Naive thymus-derived CD4-positive, alpha-beta T cell (primary cell): ENCODE data around the gene SORCS2. TPM values are rescaled to one million over a fixed set of nuclear protein-coding genes. Genes with fewer than 3 reads are reported as not detected.

ENCODE experiments used
- ATAC-seq: fragments of 150-1000 bp; cut with Tn5 transposase; 2 replicates; pipeline ENCODE4 v1.10.0; 2021; ENCODE audit warnings: mild to moderate bottlenecking, moderate library complexity
- CTCF ChIA-PET: fragments of 350-600 bp; sonication (Branson Sonifier 250); formaldehyde crosslinking; loops from one replicate; lab custom pipeline; 2021; ENCODE audit warnings: antibody characterized with exemption; lab: Charles Lee
- POLR2A ChIA-PET: fragments of 350-600 bp; sonication (Branson Sonifier 250); formaldehyde crosslinking; loops from one replicate; lab custom pipeline; 2021; ENCODE audit warnings: antibody characterized with exemption, inconsistent platforms; lab: Charles Lee
- DNase-seq, 9 donors: peaks; one replicate each; pipeline versions ENCODE4 v3.0.0 to v3.0.0-alpha.2; 2020 to 2022; ENCODE audit warnings: mixed read lengths in 1 of 9
- H3K27ac ChIP-seq: one replicate; pipeline ENCODE4 v1.7.0; 2013; ENCODE audit warnings: mild to moderate bottlenecking, low read depth, low read length, moderate library complexity
- H3K27me3 ChIP-seq, 2 donors: one replicate each; pipeline ENCODE4 v1.7.0; 2013; ENCODE audit warnings: low read length in 2 of 2, mild to moderate bottlenecking in 2 of 2, moderate library complexity in 2 of 2; ENCODE audit not compliant: control insufficient read depth in 2 of 2, insufficient read depth in 2 of 2
- H3K36me3 ChIP-seq, 3 experiments: 1 replicate in 2 of 3; 2 replicates in 1 of 3; pipeline ENCODE4 v1.7.0; 2013; ENCODE audit warnings: low read length in 3 of 3, mild to moderate bottlenecking in 3 of 3, moderate library complexity in 1 of 3; ENCODE audit not compliant: insufficient read depth in 3 of 3, control insufficient read depth in 2 of 3
- H3K4me1 ChIP-seq, 2 donors: one replicate each; pipeline ENCODE4 v1.7.0; 2013; ENCODE audit warnings: low read length in 2 of 2, mild to moderate bottlenecking in 2 of 2, moderate library complexity in 1 of 2; ENCODE audit not compliant: control insufficient read depth in 2 of 2, insufficient read depth in 2 of 2
- H3K4me3 ChIP-seq: 2 replicates; pipeline ENCODE4 v1.7.0; 2013; ENCODE audit warnings: mild to moderate bottlenecking, low read length
- H3K9me3 ChIP-seq, 3 experiments: 1 replicate in 2 of 3; 2 replicates in 1 of 3; pipeline ENCODE4 v1.7.0; 2013; ENCODE audit warnings: low read length in 3 of 3; ENCODE audit not compliant: control insufficient read depth in 2 of 3
- H3K27ac Mint-ChIP-seq, 9 donors: one replicate each; pipeline ENCODE4 v1.8.0; 2020 to 2022; ENCODE audit warnings: mixed read lengths in 9 of 9, mild to moderate bottlenecking in 8 of 9, moderate library complexity in 5 of 9, inconsistent platforms in 2 of 9
- H3K27me3 Mint-ChIP-seq, 5 donors: one replicate each; pipeline ENCODE4 v1.8.0; 2021 to 2022; ENCODE audit warnings: mixed read lengths in 5 of 5, mild to moderate bottlenecking in 1 of 5
- H3K36me3 Mint-ChIP-seq, 5 donors: one replicate each; pipeline ENCODE4 v1.8.0; 2020 to 2022; ENCODE audit warnings: mixed read lengths in 5 of 5, mild to moderate bottlenecking in 3 of 5, inconsistent platforms in 1 of 5
- H3K4me1 Mint-ChIP-seq, 7 donors: one replicate each; pipeline ENCODE4 v1.8.0; 2020 to 2022; ENCODE audit warnings: mixed read lengths in 7 of 7, mild to moderate bottlenecking in 3 of 7, inconsistent platforms in 1 of 7
- H3K4me3 Mint-ChIP-seq, 10 donors: one replicate each; pipeline ENCODE4 v1.8.0; 2020 to 2022; ENCODE audit warnings: mild to moderate bottlenecking in 10 of 10, mixed read lengths in 10 of 10, moderate library complexity in 6 of 10, inconsistent platforms in 2 of 10
- H3K9me3 Mint-ChIP-seq, 11 donors: one replicate each; pipeline ENCODE4 v1.8.0; 2020 to 2022; ENCODE audit warnings: mixed read lengths in 11 of 11, mild to moderate bottlenecking in 4 of 11, inconsistent platforms in 1 of 11, moderate library complexity in 1 of 11
- intact Hi-C, 2 donors: fragments of 100-400 bp; cut with micrococcal nuclease; formaldehyde crosslinking; loops; one replicate each; pipeline ENCODE4 v1.15.1; 2023
- polyA plus RNA-seq, 2 donors: library from polyadenylated mRNA; unstranded; fragments of 300-500 nt; fragmentation: Illumina TruSeq; gene quantifications; one replicate each; pipeline ENCODE4 v1.2.3, GENCODE V29; 2021
- total RNA-seq, 6 experiments: library from RNA in 5 of 6; stranded (reverse) in 5 of 6; gene quantifications; 1 replicate in 5 of 6; 2 replicates in 1 of 6; pipeline ENCODE4 v1.2.3 and lab custom pipeline; 2021 to 2026

Gene SORCS2
- total and polyA plus RNA-seq, 7 experiments from 2014 or later: 0.10 TPM; not detected in 6

DNA sequence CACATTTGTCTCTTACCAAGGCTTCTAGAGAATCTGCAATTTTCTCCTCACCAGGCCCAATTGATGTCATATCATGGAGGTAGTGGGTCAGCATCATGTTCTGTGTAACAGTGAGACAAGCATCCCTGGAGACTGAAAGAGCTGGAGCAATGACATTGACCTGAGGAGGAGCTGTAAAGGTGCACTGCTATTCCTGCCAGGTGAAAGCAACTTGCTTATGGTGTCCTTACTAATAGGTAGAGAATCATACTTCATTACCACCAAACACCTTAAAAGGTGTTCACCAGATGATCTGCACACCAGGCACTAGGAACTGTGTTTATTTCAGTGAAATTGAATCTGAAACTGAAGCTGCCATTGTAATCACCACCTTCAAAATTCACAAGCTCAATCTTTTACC is 558.6 kb downstream of the SORCS2 start:
- peaks cover 0 to 8% of the 10 kb centered on the region in 2 donors for H3K4me1 ChIP-seq
- no peaks in the 10 kb centered on the region for H3K36me3 ChIP-seq
- no peak overlapping the region for H3K4me3 ChIP-seq
- no peak overlapping the region for H3K4me3 Mint-ChIP-seq
- peaks cover 8 to 34% (median 25%) of the 10 kb centered on the region in 7 donors for H3K4me1 Mint-ChIP-seq
- H3K27ac Mint-ChIP-seq: no peak overlapping the region
- H3K27ac ChIP-seq: no peak overlapping the region
- CTCF ChIA-PET: interaction anchor here (1.5 kb wide), 1 partner anchor 11 kb away, joined by 5 read pairs; no protein-coding TSS in a partner anchor
- POLR2A ChIA-PET: interaction anchor here (1.1 to 3.2 kb wide), 2 partner anchors 9 to 11 kb away, joined by 4 to 10 read pairs; no protein-coding TSS in a partner anchor
- DNase-seq (no peak), ATAC-seq (no peak)
- no peaks in the 10 kb centered on the region for H3K9me3 ChIP-seq
- H3K9me3 Mint-ChIP-seq: peaks cover 0 to 9% (median 0%) of the 10 kb centered on the region in 11 donors
- H3K27me3 ChIP-seq: no peaks in the 10 kb centered on the region
- intact Hi-C loops: loop anchor here (10.0 kb wide), 2 partner anchors 104 to 694 kb away; partner anchors contain the start of genes ACOX3 (in 1 of the 2) and TRMT44 (in 1 of the 2)
- H3K27me3 Mint-ChIP-seq: no peaks in the 10 kb centered on the region
- peaks cover 0 to 4% (median 0%) of the 10 kb centered on the region in 5 donors for H3K36me3 Mint-ChIP-seq

DNA sequence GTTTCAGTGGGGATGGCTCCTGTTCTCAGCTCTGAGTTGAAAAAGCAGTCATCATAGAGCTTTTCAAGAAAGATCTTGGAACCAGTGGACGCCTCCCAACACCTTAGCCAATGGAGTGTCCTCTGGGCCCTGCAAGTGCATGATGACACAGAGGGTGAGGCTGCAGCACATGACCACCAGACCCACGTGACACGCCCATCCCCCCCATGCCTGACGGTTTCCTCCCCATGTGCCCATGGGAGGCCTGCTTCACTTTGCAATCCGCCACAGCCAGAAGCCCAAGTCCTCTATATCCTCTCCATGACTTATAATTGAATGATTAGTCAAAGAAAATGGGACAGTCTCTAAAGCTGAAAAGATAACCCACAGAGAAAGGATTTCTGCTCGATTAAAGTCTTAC is 560.3 kb downstream of the SORCS2 start:
- H3K27me3 Mint-ChIP-seq: no peaks in the 10 kb centered on the region
- DNase-seq: no peak
- no peak overlapping the region for H3K27ac Mint-ChIP-seq

GRCh38 chr4:7753271-7753670 is 560.9 kb downstream of the SORCS2 start:
- Histone ChIP-seq H3K27me3 (no peaks in the 10 kb centered on the region), H3K27ac (no peak overlapping the region), H3K36me3 (no peaks in the 10 kb centered on the region), H3K9me3 (no peaks in the 10 kb centered on the region), H3K4me1 (peaks cover 2 to 13% of the 10 kb centered on the region in 2 donors), H3K4me3 (no peak overlapping the region)
- H3K4me3 Mint-ChIP-seq: no peak overlapping the region
- H3K27ac Mint-ChIP-seq: peak overlapping the region in 4 of 9 donors; percentile 31 to 80 (median 37)
- ATAC-seq: no peak
- H3K36me3 Mint-ChIP-seq: peaks cover 0 to 7% (median 0%) of the 10 kb centered on the region in 5 donors
- peaks cover 9 to 43% (median 36%) of the 10 kb centered on the region in 7 donors for H3K4me1 Mint-ChIP-seq
- H3K27me3 Mint-ChIP-seq: no peaks in the 10 kb centered on the region
- peaks cover 0 to 9% (median 0%) of the 10 kb centered on the region in 11 donors for H3K9me3 Mint-ChIP-seq
- POLR2A ChIA-PET: no interaction called here
- no peak for DNase-seq
- intact Hi-C loops: loop anchor here (10.0 kb wide), 2 partner anchors 102 to 692 kb away; partner anchors contain the start of genes ACOX3 (in 1 of the 2) and TRMT44 (in 1 of the 2)
- CTCF ChIA-PET: no interaction called here

More for the DNA sequence above, 560.3 kb downstream of the SORCS2 start:
- Histone ChIP-seq H3K4me1 (peaks cover 0 to 8% of the 10 kb centered on the region in 2 donors), H3K9me3 (no peaks in the 10 kb centered on the region), H3K27ac (no peak overlapping the region), H3K4me3 (no peak overlapping the region), H3K36me3 (no peaks in the 10 kb centered on the region), H3K27me3 (no peaks in the 10 kb centered on the region)
- intact Hi-C loops: loop anchor here (10.0 kb wide), 2 partner anchors 102 to 692 kb away; partner anchors contain the start of genes ACOX3 (in 1 of the 2) and TRMT44 (in 1 of the 2)
- H3K9me3 Mint-ChIP-seq: peaks cover 0 to 9% (median 0%) of the 10 kb centered on the region in 11 donors
- ChIA-PET POLR2A (no interaction called here), CTCF (no interaction called here)
- no peak overlapping the region for H3K4me3 Mint-ChIP-seq
- peaks cover 8 to 42% (median 32%) of the 10 kb centered on the region in 7 donors for H3K4me1 Mint-ChIP-seq
- peaks cover 0 to 7% (median 0%) of the 10 kb centered on the region in 5 donors for H3K36me3 Mint-ChIP-seq
- ATAC-seq: no peak

- DNase-seq: no peak
Observed at GRCh38 chr4:7753931-7754465, 561.7 kb downstream of the SORCS2 start.

GRCh38 chr4:7754565-7755262 is 562.4 kb downstream of the SORCS2 start:
- Histone ChIP-seq H3K27me3 (no peaks in the 10 kb centered on the region), H3K4me3 (no peak overlapping the region), H3K36me3 (no peaks in the 10 kb centered on the region), H3K27ac (no peak overlapping the region), H3K9me3 (no peaks in the 10 kb centered on the region), H3K4me1 (peaks cover 10 to 18% of the 10 kb centered on the region in 2 donors)
- DNase-seq: no peak
- ATAC-seq: no peak
- peak overlapping the region in 2 of 9 donors; percentile 34 to 37 for H3K27ac Mint-ChIP-seq
- peaks cover 0 to 7% (median 4%) of the 10 kb centered on the region in 5 donors for H3K36me3 Mint-ChIP-seq
- H3K4me3 Mint-ChIP-seq: no peak overlapping the region
- CTCF ChIA-PET: no interaction called here
- POLR2A ChIA-PET: no interaction called here
- no peaks in the 10 kb centered on the region for H3K27me3 Mint-ChIP-seq
- peaks cover 9 to 42% (median 33%) of the 10 kb centered on the region in 7 donors for H3K4me1 Mint-ChIP-seq
- H3K9me3 Mint-ChIP-seq: peaks cover 0 to 7% (median 0%) of the 10 kb centered on the region in 11 donors
- intact Hi-C loops: loop anchor here (5.0 to 10.0 kb wide), 5 partner anchors 37 to 972 kb away; partner anchors contain the start of genes ABLIM2 (in 1 of the 2), ACOX3 (in 1 of the 2), KIAA0232 (in 1 of the 2) and TRMT44 (in 1 of the 2)

More at GRCh38 chr4:7753931-7754465, 561.7 kb downstream of the SORCS2 start:
- Mint-ChIP-seq H3K4me3 (peak overlapping the region in 1 of 10 donors; percentile 10), H3K4me1 (peaks cover 13 to 42% (median 33%) of the 10 kb centered on the region in 7 donors), H3K36me3 (peaks cover 0 to 7% (median 0%) of the 10 kb centered on the region in 5 donors), H3K9me3 (peaks cover 0 to 9% (median 0%) of the 10 kb centered on the region in 11 donors), H3K27me3 (no peaks in the 10 kb centered on the region), H3K27ac (peak overlapping the region in 5 of 9 donors; percentile 31 to 80 (median 38))
- H3K27ac ChIP-seq: no peak overlapping the region
- CTCF ChIA-PET: no interaction called here
- POLR2A ChIA-PET: no interaction called here
- no peak overlapping the region for H3K4me3 ChIP-seq
- no peak for ATAC-seq
- no peaks in the 10 kb centered on the region for H3K9me3 ChIP-seq
- intact Hi-C loops: loop anchor here (10.0 kb wide), 2 partner anchors 101 to 691 kb away; partner anchors contain the start of genes ACOX3 (in 1 of the 2) and TRMT44 (in 1 of the 2)
- H3K36me3 ChIP-seq: no peaks in the 10 kb centered on the region
- no peaks in the 10 kb centered on the region for H3K27me3 ChIP-seq
- peaks cover 9 to 17% of the 10 kb centered on the region in 2 donors for H3K4me1 ChIP-seq

- no peaks in the 10 kb centered on the region for H3K27me3 Mint-ChIP-seq
- peaks cover 10 to 43% (median 31%) of the 10 kb centered on the region in 7 donors for H3K4me1 Mint-ChIP-seq
- peaks cover 0 to 7% (median 4%) of the 10 kb centered on the region in 5 donors for H3K36me3 Mint-ChIP-seq
- ChIA-PET CTCF (no interaction called here), POLR2A (interaction anchor here (0.9 kb wide), 1 partner anchor 20 kb away, joined by 3 read pairs; no protein-coding TSS in a partner anchor)
- H3K4me3 Mint-ChIP-seq: no peak overlapping the region
- Histone ChIP-seq H3K27ac (no peak overlapping the region), H3K4me1 (peaks cover 18 to 21% of the 10 kb centered on the region in 2 donors), H3K27me3 (no peaks in the 10 kb centered on the region), H3K36me3 (no peaks in the 10 kb centered on the region), H3K4me3 (no peak overlapping the region), H3K9me3 (no peaks in the 10 kb centered on the region)
- ATAC-seq: no peak
- intact Hi-C loops: loop anchor here (5.0 to 10.0 kb wide), 5 partner anchors 38 to 973 kb away; partner anchors contain the start of genes ABLIM2 (in 1 of the 2), ACOX3 (in 1 of the 2), KIAA0232 (in 1 of the 2) and TRMT44 (in 1 of the 2)
- no peak for DNase-seq
- peak overlapping the region in 1 of 9 donors; percentile 58 for H3K27ac Mint-ChIP-seq
- H3K9me3 Mint-ChIP-seq: peaks cover 0 to 7% (median 0%) of the 10 kb centered on the region in 11 donors
Observed at GRCh38 chr4:7755561-7755960, 563.2 kb downstream of the SORCS2 start.
